ENCODE data around the gene OAT. TPM values are rescaled to one million over a fixed set of nuclear protein-coding genes. Genes with fewer than 3 reads are reported as not detected.

Gene OAT
- total and polyA plus RNA-seq, 7 donors: 37.9 to 147 (median 117) TPM

GRCh38 chr10:124420254-124420653, 1.5 kb upstream of the OAT start:
- TF ChIP-seq EP300 (IDR thresholded peaks at IDR 0.05) (no peak), CTCF (IDR thresholded peaks at IDR 0.05) (no peak), POLR2A (IDR thresholded peaks at IDR 0.05) (no peak), POLR2AphosphoS5 (IDR thresholded peaks at IDR 0.05) (no peak)
- intact Hi-C loops (cut with DNase I): no loop called here
- H3K4me3 ChIP-seq: no peak overlapping the region
- no peaks in the 10 kb centered on the region for H3K36me3 ChIP-seq
- no peaks in the 10 kb centered on the region for H3K9me3 ChIP-seq
- H3K27me3 ChIP-seq: no peaks in the 10 kb centered on the region
- 17 to 28% methylated on average over 1 of the region's 1 CpG for WGBS, 2 donors
- no peak overlapping the region for H3K27ac ChIP-seq
- DNase-seq: no peak
- H3K4me1 ChIP-seq: peaks cover 0 to 32% (median 29%) of the 10 kb centered on the region in 4 donors

GRCh38 chr10:124419635-124420034, 912 bp upstream of the OAT start:
- intact Hi-C loops (cut with DNase I): loop anchor here (2.0 to 5.0 kb wide), 3 partner anchors 43 to 323 kb away; partner anchors contain the start of genes FAM53B and LHPP
- Histone ChIP-seq H3K27ac (peak overlapping the region in 1 of 4 donors; percentile 98), H3K9me3 (no peaks in the 10 kb centered on the region), H3K36me3 (no peaks in the 10 kb centered on the region), H3K27me3 (no peaks in the 10 kb centered on the region), H3K4me3 (no peak overlapping the region), H3K4me1 (peaks cover 0 to 38% (median 33%) of the 10 kb centered on the region in 4 donors)
- TF ChIP-seq CTCF (IDR thresholded peaks at IDR 0.05): no peak
- TF ChIP-seq EP300 (IDR thresholded peaks at IDR 0.05): no peak
- TF ChIP-seq POLR2AphosphoS5 (IDR thresholded peaks at IDR 0.05): no peak
- no peak for TF ChIP-seq POLR2A (IDR thresholded peaks at IDR 0.05)
- DNase-seq: no peak
- 91 to 94% methylated on average over 10 of the region's 10 CpGs for WGBS, 2 donors

GRCh38 chr10:124417895-124418725, 613 bp downstream of the OAT start:
- peaks cover 0 to 53% (median 48%) of the 10 kb centered on the region in 4 donors for H3K4me1 ChIP-seq
- H3K27me3 ChIP-seq: no peaks in the 10 kb centered on the region
- WGBS, 2 donors: 2 to 5% methylated on average over 64 of the region's 64 CpGs
- intact Hi-C loops (cut with DNase I): loop anchor here (2.0 to 5.0 kb wide), 3 partner anchors 44 to 324 kb away; partner anchors contain the start of genes FAM53B and LHPP
- peak; percentile 85 for DNase-seq
- no peak for TF ChIP-seq POLR2A (IDR thresholded peaks at IDR 0.05)
- TF ChIP-seq EP300 (IDR thresholded peaks at IDR 0.05): no peak
- TF ChIP-seq CTCF (IDR thresholded peaks at IDR 0.05): peak in 1 of 4 experiments; percentile 7
- peak in 2 of 4 donors; percentile 4 to 28 for TF ChIP-seq POLR2AphosphoS5 (IDR thresholded peaks at IDR 0.05)
- H3K27ac ChIP-seq: peak overlapping the region; percentile 98 to 100 (median 100)
- no peaks in the 10 kb centered on the region for H3K36me3 ChIP-seq
- H3K4me3 ChIP-seq: peak overlapping the region; percentile 87 to 100 (median 100)
- no peaks in the 10 kb centered on the region for H3K9me3 ChIP-seq

- Histone ChIP-seq H3K27ac (peak overlapping the region; percentile 50 to 100 (median 98)), H3K4me3 (peak overlapping the region in 1 of 4 donors; percentile 100), H3K9me3 (no peaks in the 10 kb centered on the region), H3K36me3 (peaks cover 0 to 6% (median 0%) of the 10 kb centered on the region in 4 donors), H3K4me1 (peaks cover 0 to 53% (median 48%) of the 10 kb centered on the region in 4 donors), H3K27me3 (no peaks in the 10 kb centered on the region)
- 23 to 57% methylated on average over 6 of the region's 6 CpGs for WGBS, 2 donors
- TF ChIP-seq POLR2A (IDR thresholded peaks at IDR 0.05): no peak
- TF ChIP-seq CTCF (IDR thresholded peaks at IDR 0.05): no peak
- TF ChIP-seq EP300 (IDR thresholded peaks at IDR 0.05): no peak
- peak in 1 of 4 donors; percentile 26 for TF ChIP-seq POLR2AphosphoS5 (IDR thresholded peaks at IDR 0.05)
- intact Hi-C loops (cut with DNase I): loop anchor here (5.0 kb wide), 2 partner anchors 46 to 326 kb away; partner anchors contain the start of genes FAM53B and LHPP
- DNase-seq: no peak
These were observed 2.0 kb downstream of the OAT start for GRCh38 chr10:124416733-124417132.
